Fibroblast of pulmonary artery (primary cell): ENCODE results near the gene DDX24.

Experiments used
- DNase-seq: peaks from one replicate; pipeline ENCODE4 v3.0.0-alpha.2; 2010; ENCODE audit warnings: low read depth
- H3K4me3 ChIP-seq: replicated peaks from 2 replicates; pipeline ENCODE4 v1.5.1; 2011; ENCODE audit warnings: low read depth, mild to moderate bottlenecking, control low read depth, low read length, moderate library complexity
- TF ChIP-seq, protein P1 (sequence below): IDR thresholded peaks from 2 replicates; pipeline ENCODE4 v1.5.1; 2011; ENCODE audit warnings: mild to moderate bottlenecking, control low read depth, low read length, inconsistent platforms; ENCODE audit errors: missing control alignments

The DDX24 gene, protein sequence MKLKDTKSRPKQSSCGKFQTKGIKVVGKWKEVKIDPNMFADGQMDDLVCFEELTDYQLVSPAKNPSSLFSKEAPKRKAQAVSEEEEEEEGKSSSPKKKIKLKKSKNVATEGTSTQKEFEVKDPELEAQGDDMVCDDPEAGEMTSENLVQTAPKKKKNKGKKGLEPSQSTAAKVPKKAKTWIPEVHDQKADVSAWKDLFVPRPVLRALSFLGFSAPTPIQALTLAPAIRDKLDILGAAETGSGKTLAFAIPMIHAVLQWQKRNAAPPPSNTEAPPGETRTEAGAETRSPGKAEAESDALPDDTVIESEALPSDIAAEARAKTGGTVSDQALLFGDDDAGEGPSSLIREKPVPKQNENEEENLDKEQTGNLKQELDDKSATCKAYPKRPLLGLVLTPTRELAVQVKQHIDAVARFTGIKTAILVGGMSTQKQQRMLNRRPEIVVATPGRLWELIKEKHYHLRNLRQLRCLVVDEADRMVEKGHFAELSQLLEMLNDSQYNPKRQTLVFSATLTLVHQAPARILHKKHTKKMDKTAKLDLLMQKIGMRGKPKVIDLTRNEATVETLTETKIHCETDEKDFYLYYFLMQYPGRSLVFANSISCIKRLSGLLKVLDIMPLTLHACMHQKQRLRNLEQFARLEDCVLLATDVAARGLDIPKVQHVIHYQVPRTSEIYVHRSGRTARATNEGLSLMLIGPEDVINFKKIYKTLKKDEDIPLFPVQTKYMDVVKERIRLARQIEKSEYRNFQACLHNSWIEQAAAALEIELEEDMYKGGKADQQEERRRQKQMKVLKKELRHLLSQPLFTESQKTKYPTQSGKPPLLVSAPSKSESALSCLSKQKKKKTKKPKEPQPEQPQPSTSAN

DNA sequence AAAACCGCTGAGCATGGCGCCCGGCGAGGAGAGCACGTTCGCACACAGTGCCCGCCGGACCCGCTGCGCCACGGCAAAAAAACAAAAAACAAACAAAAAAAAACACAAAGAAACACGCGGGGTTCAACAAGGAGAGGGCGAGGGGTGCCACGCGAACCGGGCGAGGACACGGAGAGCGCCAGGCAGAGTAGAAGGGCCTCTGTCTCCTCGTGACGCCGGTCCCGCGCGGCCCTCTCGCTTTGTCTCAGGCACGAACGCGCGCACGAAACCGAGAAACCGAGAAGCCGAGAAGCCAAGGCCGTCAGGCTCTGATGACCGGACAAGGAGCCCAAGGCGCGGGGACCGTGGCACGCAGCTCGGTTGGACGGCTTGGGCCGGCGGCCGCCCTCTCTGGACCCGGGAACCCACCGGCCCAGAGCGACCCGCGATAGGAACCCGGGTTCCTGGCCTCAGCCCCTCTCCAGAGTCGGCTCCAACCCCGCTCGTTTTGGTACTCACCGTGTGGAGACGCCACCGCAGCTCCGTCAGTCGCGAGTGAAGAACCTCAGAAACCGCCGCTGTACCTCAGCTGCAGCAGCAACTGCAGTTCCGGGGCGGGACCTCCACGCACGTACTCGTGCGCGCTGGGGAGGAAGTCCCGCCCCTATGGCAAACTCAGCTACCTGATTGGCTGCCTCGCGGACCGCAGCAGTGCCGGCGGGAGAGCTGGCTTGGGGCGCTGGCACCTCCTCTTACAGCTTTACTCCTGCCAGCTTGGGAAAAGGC is at the start of gene DDX24, which contains the start of gene IFI27L1:
Gene DDX24, minus strand, starts transcription at position 582 of the 765 bp plus-strand sequence. CDS start 1,460 bp downstream, outside the sequence.
Gene IFI27L1, plus strand, starts transcription at position 690 of the 765 bp plus-strand sequence. CDS start 15,628 bp downstream, outside the sequence.
- TF ChIP-seq, protein P1, sequence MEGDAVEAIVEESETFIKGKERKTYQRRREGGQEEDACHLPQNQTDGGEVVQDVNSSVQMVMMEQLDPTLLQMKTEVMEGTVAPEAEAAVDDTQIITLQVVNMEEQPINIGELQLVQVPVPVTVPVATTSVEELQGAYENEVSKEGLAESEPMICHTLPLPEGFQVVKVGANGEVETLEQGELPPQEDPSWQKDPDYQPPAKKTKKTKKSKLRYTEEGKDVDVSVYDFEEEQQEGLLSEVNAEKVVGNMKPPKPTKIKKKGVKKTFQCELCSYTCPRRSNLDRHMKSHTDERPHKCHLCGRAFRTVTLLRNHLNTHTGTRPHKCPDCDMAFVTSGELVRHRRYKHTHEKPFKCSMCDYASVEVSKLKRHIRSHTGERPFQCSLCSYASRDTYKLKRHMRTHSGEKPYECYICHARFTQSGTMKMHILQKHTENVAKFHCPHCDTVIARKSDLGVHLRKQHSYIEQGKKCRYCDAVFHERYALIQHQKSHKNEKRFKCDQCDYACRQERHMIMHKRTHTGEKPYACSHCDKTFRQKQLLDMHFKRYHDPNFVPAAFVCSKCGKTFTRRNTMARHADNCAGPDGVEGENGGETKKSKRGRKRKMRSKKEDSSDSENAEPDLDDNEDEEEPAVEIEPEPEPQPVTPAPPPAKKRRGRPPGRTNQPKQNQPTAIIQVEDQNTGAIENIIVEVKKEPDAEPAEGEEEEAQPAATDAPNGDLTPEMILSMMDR = no peak
- peak within 1 kb of the TSS; percentile 96 for H3K4me3 ChIP-seq
- peak; percentile 95 for DNase-seq

DNA sequence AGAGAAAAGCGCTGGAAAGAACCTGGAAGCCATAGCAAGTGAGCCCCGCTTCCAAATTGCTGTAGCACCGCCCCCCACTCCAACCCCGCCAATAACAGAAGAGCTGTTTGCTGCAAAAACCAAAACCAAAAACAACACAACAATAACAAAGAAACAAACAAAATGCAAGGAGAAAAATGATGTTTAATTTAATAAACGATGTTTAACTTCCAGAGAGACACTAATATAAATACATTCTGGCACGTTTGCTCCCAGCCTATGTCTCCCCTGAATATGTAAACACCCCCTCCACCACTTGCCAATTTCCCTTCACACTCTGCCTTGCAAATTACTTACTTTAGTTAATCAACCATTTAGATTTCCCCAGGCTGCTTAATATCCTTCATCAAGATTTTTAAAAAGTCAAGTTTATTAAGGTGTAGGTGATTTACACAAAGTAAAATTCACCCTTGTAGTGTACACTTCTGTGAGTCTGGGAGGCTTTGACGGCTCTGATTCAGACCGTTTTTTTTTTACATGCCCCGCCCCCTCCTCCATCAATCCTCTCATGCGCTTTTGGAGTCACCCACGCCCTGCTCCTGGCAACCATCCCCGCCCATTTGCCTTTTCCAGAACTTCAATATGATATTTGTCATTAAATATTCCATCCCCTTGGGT is 48.9 kb upstream of the DDX24 start:
- DNase-seq = peak; percentile 48
- peak overlapping the region; percentile 53 for H3K4me3 ChIP-seq

DNA sequence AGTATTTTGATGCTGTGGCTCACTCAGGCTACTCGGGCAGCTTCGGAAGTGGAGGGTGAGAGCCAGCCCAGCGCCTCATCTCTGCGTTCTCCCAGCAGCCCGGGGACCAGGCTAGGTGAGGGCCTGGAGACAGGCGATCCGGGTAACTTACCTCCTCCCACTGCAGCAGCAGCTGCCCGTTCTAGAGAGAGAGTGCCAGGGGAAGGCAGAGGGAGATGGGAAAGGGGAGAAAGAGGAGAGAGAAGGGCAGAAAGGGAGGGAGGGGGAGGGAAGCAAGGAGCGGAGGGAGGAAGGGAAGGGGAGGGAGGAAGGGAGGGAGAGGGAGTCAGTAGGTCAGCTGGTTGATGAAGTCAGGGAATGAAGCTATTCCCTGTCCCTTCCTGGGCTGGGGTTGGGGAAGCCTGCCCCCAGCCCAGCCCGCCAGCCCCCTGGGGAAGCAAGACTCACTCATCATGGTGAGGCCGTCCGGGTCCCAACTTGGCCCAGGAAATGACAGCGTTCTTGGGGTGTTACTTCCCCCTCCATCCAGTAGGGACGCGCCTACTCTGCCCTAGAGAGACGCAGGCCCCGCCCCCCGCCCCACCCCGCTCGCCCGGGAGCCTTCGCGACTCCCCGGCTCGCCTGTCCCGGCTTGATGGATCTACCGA is 48.2 kb upstream of the DDX24 start, which contains the start of gene IFI27L2:
Gene IFI27L2, minus strand, starts transcription at position 494 of the 647 bp plus-strand sequence. Its CDS starts 40 bp downstream, at position 454.
- TF ChIP-seq, protein P1 = no peak

More for the DNA sequence above, 48.9 kb upstream of the DDX24 start:
- TF ChIP-seq, protein P1 = no peak

DNA sequence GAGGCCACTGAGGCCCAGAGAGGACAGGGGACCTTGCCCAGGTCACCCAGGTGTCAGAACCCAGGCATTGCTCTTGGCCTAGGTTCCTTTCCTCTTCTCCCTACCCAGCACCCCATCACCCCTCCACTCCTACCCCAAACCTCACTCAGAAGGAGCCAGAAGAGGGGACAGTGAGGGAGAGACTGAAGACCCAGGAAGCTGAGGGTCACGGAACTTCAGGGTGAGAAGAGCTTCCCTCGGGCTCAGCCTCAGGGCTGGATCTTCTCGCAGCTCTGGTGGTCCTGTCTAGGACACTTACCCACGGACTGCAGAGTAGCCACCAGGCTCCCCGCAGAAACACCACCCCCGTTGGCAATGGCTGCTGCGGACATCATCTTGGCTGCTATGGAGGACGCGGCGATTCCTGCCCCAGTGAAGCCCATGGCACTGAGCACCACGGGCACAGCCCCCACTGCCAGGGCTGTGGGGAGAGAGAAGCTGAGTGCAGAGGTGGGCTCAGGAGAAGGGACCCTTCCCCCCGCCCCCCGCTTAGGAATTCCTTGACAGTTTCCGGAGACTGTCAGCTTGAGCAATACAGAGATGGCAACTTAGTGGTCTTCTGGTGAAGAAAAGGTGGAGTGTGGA is 47.3 kb upstream of the DDX24 start:
- no peak for DNase-seq
- no peak overlapping the region for H3K4me3 ChIP-seq
- TF ChIP-seq, protein P1 = no peak

More for the DNA sequence above, 48.2 kb upstream of the DDX24 start, which contains the start of gene IFI27L2:
- DNase-seq = peak; percentile 81
- peak within 1 kb of the TSS; percentile 53 for H3K4me3 ChIP-seq

DNA sequence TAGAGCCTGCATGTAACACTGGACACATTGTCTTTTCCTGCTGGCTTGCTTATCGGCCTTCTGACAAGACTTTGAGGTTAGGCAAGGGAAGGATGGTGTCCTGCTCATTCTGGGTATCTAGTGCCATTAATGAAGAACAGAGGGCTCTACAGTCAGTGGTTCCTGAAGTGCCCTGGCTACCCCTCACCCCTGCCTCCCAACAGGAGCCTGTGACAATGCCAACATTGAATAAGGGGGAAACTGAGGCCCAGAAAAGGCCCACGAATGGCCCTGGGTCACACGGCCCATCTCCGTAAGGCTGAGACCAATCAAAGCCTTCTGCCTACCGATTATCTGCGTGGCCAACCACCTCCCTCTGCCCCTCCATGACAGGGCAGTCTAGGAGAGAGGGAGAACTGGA is 46.3 kb upstream of the DDX24 start:
- DNase-seq = no peak
- TF ChIP-seq, protein P1 = no peak
- no peak overlapping the region for H3K4me3 ChIP-seq
